Measurements from ENCODE around the gene PAK2. TPM values are rescaled to one million over a fixed set of nuclear protein-coding genes. Genes with fewer than 3 reads are reported as not detected.

Gene PAK2
- total RNA-seq, 1 experiment from 2014 or later, result 50.7 TPM

- Mint-ChIP-seq H3K36me3 (no peaks in the 10 kb centered on the region), H3K27me3 (ENCODE audit: low read depth) (no peaks in the 10 kb centered on the region), H3K27ac (no peak overlapping the region), H3K4me3 (no peak overlapping the region), H3K4me1 (peaks cover 12% of the 10 kb centered on the region), H3K9me3 (no peaks in the 10 kb centered on the region)
- ChIA-PET CTCF (interaction anchor here (1.1 to 6.5 kb wide), 3 partner anchors 36 to 161 kb away, joined by 3 to 67 read pairs (median 5); no protein-coding TSS in a partner anchor), POLR2A (no interaction called here)
- ATAC-seq (no peak), DNase-seq (ENCODE audit: low spot score) (no peak)
- TF ChIP-seq OVOL2 (CRISPR knock-in tag; IDR thresholded peaks at IDR 0.05; ENCODE audit: borderline replicate concordance), result no peak
- no peak for TF ChIP-seq TEAD1 (CRISPR knock-in tag; IDR thresholded peaks at IDR 0.05)
- TF ChIP-seq, protein P1, sequence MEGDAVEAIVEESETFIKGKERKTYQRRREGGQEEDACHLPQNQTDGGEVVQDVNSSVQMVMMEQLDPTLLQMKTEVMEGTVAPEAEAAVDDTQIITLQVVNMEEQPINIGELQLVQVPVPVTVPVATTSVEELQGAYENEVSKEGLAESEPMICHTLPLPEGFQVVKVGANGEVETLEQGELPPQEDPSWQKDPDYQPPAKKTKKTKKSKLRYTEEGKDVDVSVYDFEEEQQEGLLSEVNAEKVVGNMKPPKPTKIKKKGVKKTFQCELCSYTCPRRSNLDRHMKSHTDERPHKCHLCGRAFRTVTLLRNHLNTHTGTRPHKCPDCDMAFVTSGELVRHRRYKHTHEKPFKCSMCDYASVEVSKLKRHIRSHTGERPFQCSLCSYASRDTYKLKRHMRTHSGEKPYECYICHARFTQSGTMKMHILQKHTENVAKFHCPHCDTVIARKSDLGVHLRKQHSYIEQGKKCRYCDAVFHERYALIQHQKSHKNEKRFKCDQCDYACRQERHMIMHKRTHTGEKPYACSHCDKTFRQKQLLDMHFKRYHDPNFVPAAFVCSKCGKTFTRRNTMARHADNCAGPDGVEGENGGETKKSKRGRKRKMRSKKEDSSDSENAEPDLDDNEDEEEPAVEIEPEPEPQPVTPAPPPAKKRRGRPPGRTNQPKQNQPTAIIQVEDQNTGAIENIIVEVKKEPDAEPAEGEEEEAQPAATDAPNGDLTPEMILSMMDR (IDR thresholded peaks at IDR 0.05), result no peak
- no peak for TF ChIP-seq SMAD4 (CRISPR knock-in tag; IDR thresholded peaks at IDR 0.05)
- TF ChIP-seq ZBTB43 (CRISPR knock-in tag; IDR thresholded peaks at IDR 0.05), result no peak
- TF ChIP-seq ZNF396 (CRISPR knock-in tag; IDR thresholded peaks at IDR 0.05; ENCODE audit: borderline replicate concordance), result no peak
- no peak for TF ChIP-seq ZNF219 (CRISPR knock-in tag; IDR thresholded peaks at IDR 0.05; ENCODE audit: borderline replicate concordance)
- TF ChIP-seq, protein P2, sequence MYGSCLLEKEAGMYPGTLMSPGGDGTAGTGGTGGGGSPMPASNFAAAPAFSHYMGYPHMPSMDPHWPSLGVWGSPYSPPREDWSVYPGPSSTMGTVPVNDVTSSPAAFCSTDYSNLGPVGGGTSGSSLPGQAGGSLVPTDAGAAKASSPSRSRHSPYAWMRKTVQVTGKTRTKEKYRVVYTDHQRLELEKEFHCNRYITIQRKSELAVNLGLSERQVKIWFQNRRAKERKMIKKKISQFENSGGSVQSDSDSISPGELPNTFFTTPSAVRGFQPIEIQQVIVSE (CRISPR knock-in tag; IDR thresholded peaks at IDR 0.05; ENCODE audit: borderline replicate concordance), result no peak
- no peak for TF ChIP-seq JUN (CRISPR knock-in tag; IDR thresholded peaks at IDR 0.05)
Observed at GRCh38 chr3:196689941-196690660, 49.6 kb upstream of the PAK2 start.

DNA sequence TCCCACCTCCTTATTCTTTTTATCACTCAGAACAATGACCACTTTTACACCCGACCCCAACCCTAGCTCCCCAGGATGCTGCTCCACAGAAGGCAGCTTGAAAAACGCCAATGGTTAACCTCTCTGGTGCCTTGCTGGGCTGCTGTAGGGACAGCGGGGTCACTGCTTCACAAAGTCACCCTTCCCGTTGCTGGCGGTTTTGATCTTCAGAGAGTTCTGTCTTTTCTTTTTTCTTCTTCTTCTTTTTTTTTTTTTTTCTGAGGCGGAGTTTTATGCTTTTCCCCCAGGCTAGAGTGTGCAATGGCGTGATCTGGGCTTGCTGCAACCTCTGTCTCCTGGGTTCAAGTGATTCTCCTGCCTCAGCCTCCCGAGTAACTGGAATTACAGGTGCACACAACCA is 48.3 kb upstream of the PAK2 start:
- ChIA-PET CTCF (no interaction called here), POLR2A (interaction anchor here (1.1 kb wide), 1 partner anchor 251 kb away, joined by 3 read pairs; the partner anchor contains the start of gene NCBP2)
- H3K27me3 Mint-ChIP-seq (ENCODE audit: low read depth), result no peaks in the 10 kb centered on the region
- H3K36me3 Mint-ChIP-seq, result no peaks in the 10 kb centered on the region
- H3K4me1 Mint-ChIP-seq, result peaks cover 8% of the 10 kb centered on the region
- no peak for TF ChIP-seq TEAD1 (CRISPR knock-in tag; IDR thresholded peaks at IDR 0.05)
- no peak for TF ChIP-seq JUN (CRISPR knock-in tag; IDR thresholded peaks at IDR 0.05)
- ATAC-seq (no peak), DNase-seq (ENCODE audit: low spot score) (no peak)
- H3K27ac Mint-ChIP-seq, result no peak overlapping the region
- no peaks in the 10 kb centered on the region for H3K9me3 Mint-ChIP-seq
- no peak overlapping the region for H3K4me3 Mint-ChIP-seq

- POLR2A ChIA-PET, result no interaction called here
- no peaks in the 10 kb centered on the region for H3K36me3 Mint-ChIP-seq
Observed at GRCh38 chr3:196694202-196694638, 45.4 kb upstream of the PAK2 start.

More at GRCh38 chr3:196694202-196694638, 45.4 kb upstream of the PAK2 start:
- H3K9me3 Mint-ChIP-seq, result no peaks in the 10 kb centered on the region
- no peak overlapping the region for H3K4me3 Mint-ChIP-seq
- TF ChIP-seq ETV6 (CRISPR knock-in tag; IDR thresholded peaks at IDR 0.05) (no peak), E2F1 (CRISPR knock-in tag; IDR thresholded peaks at IDR 0.05) (no peak), ZNF317 (CRISPR knock-in tag; IDR thresholded peaks at IDR 0.05; ENCODE audit: borderline replicate concordance, low read depth) (no peak), JAZF1 (CRISPR knock-in tag; IDR thresholded peaks at IDR 0.05) (no peak), ZMAT4 (CRISPR knock-in tag; IDR thresholded peaks at IDR 0.05) (no peak), EMX1 (CRISPR knock-in tag; IDR thresholded peaks at IDR 0.05) (no peak), SMAD4 (CRISPR knock-in tag; IDR thresholded peaks at IDR 0.05) (no peak), NR1H2 (CRISPR knock-in tag; IDR thresholded peaks at IDR 0.05) (no peak), TEAD4 (CRISPR knock-in tag; IDR thresholded peaks at IDR 0.05) (no peak)
- TF ChIP-seq, protein P3, sequence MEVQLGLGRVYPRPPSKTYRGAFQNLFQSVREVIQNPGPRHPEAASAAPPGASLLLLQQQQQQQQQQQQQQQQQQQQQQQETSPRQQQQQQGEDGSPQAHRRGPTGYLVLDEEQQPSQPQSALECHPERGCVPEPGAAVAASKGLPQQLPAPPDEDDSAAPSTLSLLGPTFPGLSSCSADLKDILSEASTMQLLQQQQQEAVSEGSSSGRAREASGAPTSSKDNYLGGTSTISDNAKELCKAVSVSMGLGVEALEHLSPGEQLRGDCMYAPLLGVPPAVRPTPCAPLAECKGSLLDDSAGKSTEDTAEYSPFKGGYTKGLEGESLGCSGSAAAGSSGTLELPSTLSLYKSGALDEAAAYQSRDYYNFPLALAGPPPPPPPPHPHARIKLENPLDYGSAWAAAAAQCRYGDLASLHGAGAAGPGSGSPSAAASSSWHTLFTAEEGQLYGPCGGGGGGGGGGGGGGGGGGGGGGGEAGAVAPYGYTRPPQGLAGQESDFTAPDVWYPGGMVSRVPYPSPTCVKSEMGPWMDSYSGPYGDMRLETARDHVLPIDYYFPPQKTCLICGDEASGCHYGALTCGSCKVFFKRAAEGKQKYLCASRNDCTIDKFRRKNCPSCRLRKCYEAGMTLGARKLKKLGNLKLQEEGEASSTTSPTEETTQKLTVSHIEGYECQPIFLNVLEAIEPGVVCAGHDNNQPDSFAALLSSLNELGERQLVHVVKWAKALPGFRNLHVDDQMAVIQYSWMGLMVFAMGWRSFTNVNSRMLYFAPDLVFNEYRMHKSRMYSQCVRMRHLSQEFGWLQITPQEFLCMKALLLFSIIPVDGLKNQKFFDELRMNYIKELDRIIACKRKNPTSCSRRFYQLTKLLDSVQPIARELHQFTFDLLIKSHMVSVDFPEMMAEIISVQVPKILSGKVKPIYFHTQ (CRISPR knock-in tag; IDR thresholded peaks at IDR 0.05), result no peak
- no peak overlapping the region for H3K27ac Mint-ChIP-seq
- no peaks in the 10 kb centered on the region for H3K4me1 Mint-ChIP-seq
- no peaks in the 10 kb centered on the region for H3K27me3 Mint-ChIP-seq (ENCODE audit: low read depth)
- CTCF ChIA-PET, result interaction anchor here (0.5 kb wide), 1 partner anchor 179 kb away, joined by 3 read pairs; no protein-coding TSS in a partner anchor
- DNase-seq (ENCODE audit: low spot score) (no peak), ATAC-seq (no peak)

Data from WTC11 (cell line).